UCSD-AML1 (cell line): ENCODE results near the gene MYO1E.

Experiments
- DNase-seq: peaks from one replicate; lab custom pipeline; 2025; ENCODE audit not compliant: unreplicated experiment; lab: John Stamatoyannopoulos, UW

Gene MYO1E

GRCh38 chr15:59322056-59322759, 50.5 kb downstream of the MYO1E start:
- DNase-seq, result no peak

GRCh38 chr15:59321000-59321689, 51.5 kb downstream of the MYO1E start:
- DNase-seq, result no peak

DNA sequence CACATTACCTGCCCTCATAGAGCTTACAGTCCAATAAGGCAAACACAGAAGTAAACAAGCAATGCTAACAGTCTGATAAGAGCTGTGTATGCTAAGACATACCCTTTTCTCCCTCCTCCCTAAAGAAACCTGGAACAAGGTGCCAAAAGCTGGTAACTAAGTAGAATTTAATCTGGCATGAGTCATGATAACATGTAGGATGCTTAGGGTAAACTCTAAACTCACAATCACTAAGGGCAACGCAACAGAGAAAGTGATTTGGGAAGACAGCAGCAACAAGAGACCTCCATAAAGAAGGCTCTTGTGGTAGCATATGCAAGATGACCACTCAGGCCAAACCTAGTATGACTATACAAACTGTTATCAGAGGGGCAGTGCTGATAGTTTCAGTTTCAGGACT, 55.5 kb downstream of the MYO1E start:
- DNase-seq, result no peak

- DNase-seq, result no peak
These were observed 56.7 kb downstream of the MYO1E start for GRCh38 chr15:59315914-59316451.

DNA sequence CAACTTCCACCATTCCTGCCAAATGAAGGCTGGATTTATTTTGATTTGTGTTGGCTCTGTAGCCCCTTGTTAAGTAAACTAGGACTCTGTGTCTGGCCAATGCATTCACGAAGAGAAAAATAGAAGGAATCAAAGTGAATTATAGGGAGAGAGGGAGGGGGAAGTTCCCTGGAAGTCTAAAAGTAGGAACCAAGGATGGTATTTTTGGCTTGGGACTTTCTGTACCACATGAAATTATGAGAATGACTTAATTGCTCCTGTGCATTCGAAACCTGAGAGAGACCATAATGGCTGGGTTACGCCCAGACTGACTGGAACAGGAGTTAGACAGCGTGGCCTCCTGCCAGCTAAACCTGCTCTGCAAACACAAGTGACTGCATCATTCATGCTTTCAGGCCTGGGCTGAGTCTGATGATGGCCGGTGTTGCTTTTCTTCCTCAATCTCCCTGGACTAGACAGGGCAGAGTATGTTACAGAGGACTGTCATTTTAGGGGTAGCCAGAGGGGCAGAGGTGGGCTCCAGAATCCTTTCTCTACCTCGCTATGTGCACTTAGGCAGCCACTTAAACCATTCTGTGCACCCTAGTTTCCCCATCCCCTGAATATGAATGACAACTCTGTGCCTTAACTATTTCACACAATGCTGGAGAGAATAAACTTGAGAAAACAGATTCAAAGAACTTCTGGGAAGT, 58.9 kb downstream of the MYO1E start:
- no peak for DNase-seq

GRCh38 chr15:59312205-59312604, 60.5 kb downstream of the MYO1E start:
- no peak for DNase-seq

- DNase-seq, result no peak
These were observed 61.5 kb downstream of the MYO1E start for GRCh38 chr15:59311195-59311594.

- no peak for DNase-seq
These were observed 63.3 kb downstream of the MYO1E start for GRCh38 chr15:59309405-59309804.

DNA sequence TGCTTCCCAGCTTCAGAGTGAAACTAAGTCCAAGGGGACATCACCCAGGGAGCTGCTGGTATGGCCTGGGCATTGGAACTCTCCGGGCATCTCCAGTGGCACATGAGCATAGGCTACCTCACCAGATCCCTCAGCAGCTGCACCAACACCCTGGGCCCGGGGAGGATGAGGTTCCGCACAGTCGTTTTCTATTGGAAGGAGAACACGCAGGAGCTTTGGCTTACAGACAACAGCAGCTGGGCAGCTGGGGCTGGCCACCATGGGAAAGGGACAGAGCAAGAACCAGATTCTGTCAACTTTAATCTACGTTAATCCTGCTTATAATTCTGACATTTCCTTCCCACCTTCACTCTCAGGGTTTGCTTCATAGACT, 65.5 kb downstream of the MYO1E start:
- DNase-seq, result no peak

GRCh38 chr15:59306520-59307164, 66.0 kb downstream of the MYO1E start:
- DNase-seq, result no peak

DNA sequence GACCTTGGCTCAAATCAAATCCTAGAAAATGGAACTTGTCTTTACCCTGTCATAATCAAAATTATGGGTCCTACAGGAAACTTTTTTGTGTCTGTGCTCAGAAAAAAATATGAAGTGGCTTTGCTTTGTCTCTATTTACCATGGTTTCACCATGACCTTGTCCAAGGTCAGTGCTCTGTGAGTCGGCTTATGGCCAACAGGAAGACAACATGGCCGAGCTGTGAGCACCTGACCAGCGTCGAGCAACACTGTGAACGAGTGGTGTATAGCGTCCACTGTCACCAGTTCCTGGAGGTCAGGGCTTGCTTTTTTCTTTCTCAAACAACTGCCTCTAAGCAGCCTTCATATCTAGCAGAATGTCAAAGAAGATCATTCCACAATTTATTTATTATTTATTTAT, 67.9 kb downstream of the MYO1E start:
- DNase-seq, result no peak

DNA sequence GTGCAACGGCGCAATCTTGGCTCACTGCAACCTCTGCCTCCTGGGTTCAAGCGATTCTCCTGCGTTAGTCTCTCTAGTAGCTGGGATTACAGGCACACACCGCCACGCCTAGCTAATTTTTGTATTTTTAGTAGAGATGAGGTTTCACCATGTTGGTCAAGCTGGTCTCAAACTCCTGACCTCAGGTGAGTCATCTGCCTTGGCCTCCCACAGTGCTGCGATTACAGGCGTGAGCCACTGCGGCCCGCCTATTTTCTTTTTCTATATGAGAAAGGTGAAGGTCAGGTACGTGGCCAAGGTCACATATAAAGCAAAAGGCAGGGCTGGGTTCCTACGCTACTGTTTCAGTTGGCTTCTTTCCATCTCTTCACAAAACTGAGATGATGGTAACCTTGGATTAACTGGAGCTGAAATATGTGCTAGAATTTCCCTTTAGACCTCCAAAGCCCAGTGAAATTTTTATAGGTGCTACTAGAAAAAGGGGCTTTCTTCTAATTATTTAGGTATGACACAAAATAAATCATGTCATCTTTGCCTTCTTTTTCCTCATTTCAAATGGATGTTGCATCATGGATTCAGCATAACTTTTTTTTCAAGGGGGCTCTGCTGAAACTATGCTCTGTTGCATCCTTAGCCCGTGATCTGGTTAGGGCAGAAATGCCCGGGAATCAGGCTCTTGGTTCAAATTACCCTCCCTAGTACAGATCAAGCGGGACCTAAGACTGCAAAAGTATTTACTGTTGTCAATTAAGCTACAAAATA, 68.5 kb downstream of the MYO1E start:
- DNase-seq, result no peak

GRCh38 chr15:59303633-59304032, 69.0 kb downstream of the MYO1E start:
- no peak for DNase-seq

DNA sequence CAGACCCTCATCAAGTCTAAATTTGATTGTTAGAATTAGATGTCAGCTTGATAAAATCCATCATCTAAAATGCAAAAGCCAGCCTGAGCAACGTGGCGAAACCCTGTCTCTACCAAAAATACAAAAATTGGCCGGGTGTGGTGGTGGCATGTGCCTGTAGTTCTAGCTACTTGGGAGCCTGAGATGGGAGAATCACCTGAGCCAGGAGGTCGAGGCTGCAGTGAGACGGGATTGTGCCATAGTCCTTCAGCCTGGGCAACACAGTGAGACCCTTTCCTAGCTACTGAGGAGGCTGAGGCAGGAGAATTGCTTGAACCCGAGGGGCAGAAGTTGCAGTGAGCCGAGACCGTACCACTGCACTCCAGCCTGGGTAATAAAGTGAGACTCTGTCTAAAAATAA, 69.5 kb downstream of the MYO1E start:
- DNase-seq, result no peak

GRCh38 chr15:59301527-59301926, 71.1 kb downstream of the MYO1E start:
- no peak for DNase-seq

- no peak for DNase-seq
These were observed 72.0 kb downstream of the MYO1E start for GRCh38 chr15:59300618-59301139.

GRCh38 chr15:59299929-59300617, 72.6 kb downstream of the MYO1E start:
- DNase-seq, result peak; percentile 71

DNA sequence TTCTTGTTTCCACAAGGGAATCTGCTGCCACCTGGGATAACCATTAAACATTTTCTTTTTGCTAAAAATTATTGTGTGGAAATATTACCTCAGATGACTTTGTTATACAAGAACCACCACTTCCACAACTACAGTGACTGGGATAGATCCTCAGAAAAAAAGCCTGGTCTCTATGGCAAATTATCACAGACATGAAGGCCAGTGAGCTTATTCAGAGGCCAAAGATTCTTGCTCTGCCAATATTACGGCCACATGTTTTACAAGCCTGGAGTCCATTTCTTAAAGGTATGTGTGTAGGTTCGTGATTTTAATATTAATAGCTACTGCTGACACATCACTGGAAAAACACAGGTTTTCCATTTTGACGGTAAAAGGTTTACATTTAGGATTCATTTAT, 73.8 kb downstream of the MYO1E start:
- DNase-seq, result no peak

- DNase-seq, result no peak
These were observed 74.3 kb downstream of the MYO1E start for GRCh38 chr15:59298225-59298853.
